Activated CD8-positive, alpha-beta T cell treated with anti-CD3 and anti-CD28 coated beads for 36 hours (primary cell): ENCODE data around the gene PIP5K1C. TPM values are rescaled to one million over a fixed set of nuclear protein-coding genes. Genes with fewer than 3 reads are reported as not detected.

Experiments
- ATAC-seq: fragments of 200-7000 bp; cut with Tn5 transposase; one replicate; pipeline ENCODE4 v1.10.0; 2021; ENCODE audit warnings: mild to moderate bottlenecking, moderate library complexity
- CTCF ChIA-PET: fragments of 350-600 bp; sonication (Branson Sonifier 250); formaldehyde crosslinking; loops from one replicate; lab custom pipeline; 2021; ENCODE audit warnings: antibody characterized with exemption; lab: Charles Lee
- POLR2A ChIA-PET: fragments of 350-600 bp; sonication (Branson Sonifier 250); formaldehyde crosslinking; loops from one replicate; lab custom pipeline; 2021; ENCODE audit warnings: antibody characterized with exemption; lab: Charles Lee
- DNase-seq: peaks from one replicate; pipeline ENCODE4 v3.0.0-alpha.2; 2020
- H3K27ac Mint-ChIP-seq: one replicate; pipeline ENCODE4 v1.8.0; 2021; ENCODE audit warnings: mild to moderate bottlenecking, mixed read lengths
- H3K27me3 Mint-ChIP-seq: one replicate; pipeline ENCODE4 v1.8.0; 2021; ENCODE audit warnings: mixed read lengths
- H3K36me3 Mint-ChIP-seq: one replicate; pipeline ENCODE4 v1.8.0; 2021; ENCODE audit warnings: low read depth, mixed read lengths
- H3K4me1 Mint-ChIP-seq: one replicate; pipeline ENCODE4 v1.8.0; 2021; ENCODE audit warnings: low read depth, mixed read lengths
- H3K4me3 Mint-ChIP-seq: one replicate; pipeline ENCODE4 v1.8.0; 2021; ENCODE audit warnings: mild to moderate bottlenecking, moderate library complexity, mixed read lengths
- H3K9me3 Mint-ChIP-seq: one replicate; pipeline ENCODE4 v1.8.0; 2021; ENCODE audit warnings: mixed read lengths
- intact Hi-C: fragments of 100-400 bp; cut with micrococcal nuclease; formaldehyde crosslinking; loops from one replicate; pipeline ENCODE4 v1.10.0; 2022
- total RNA-seq, 2 experiments: library from RNA; stranded (reverse); gene quantifications; one replicate each; pipeline ENCODE4 v1.2.3, GENCODE V29; 2021
- TF ChIP-seq, protein P1 (sequence below): fragments of 200-600 bp; IDR thresholded peaks from one replicate; pipeline ENCODE4 v1.8.0; 2022; ENCODE audit warnings: antibody characterized with exemption, mild to moderate bottlenecking

PIP5K1C gene
- total RNA-seq, 2 experiments from 2014 or later, result 20.4 to 22.2 TPM

DNA sequence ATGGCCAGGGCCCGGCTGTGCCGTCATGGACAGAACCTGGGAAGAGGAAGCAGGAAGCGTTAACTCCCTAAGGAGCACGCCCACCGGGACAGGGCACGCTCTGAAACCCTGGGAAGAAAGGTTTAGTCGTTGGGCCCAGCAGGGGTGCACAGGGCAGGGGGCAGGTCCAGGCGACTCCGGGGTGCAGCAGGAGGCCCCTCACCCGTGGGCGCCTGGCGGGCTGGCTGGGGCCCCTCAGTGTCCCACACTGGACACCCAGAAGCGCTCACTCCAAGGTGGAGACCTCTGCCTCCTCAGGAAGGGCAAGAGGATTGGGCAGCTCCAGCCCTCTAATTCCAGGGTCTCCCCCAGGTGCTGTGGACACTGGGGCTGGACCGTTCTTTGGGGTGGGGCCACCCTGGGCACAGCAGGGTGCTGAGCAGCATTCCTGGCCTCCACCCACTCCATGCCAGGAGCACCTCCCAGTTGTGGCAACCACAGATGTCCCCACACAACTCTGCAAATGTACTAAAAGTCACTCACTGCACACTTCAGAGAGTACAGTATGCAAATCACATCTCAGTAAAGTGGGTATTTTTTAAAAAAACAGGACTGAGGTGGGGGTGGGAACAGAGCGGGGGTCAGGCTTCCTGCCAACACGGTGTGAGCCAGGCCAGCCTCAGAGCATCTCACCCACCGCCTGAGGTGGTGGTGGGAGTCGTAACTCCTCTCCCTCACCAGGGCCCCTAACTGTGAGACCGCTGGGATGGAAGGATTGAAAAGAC is 35.2 kb downstream of the PIP5K1C start:
- peaks cover 21% of the 10 kb centered on the region for H3K36me3 Mint-ChIP-seq
- no peaks in the 10 kb centered on the region for H3K9me3 Mint-ChIP-seq
- no peak overlapping the region for H3K4me3 Mint-ChIP-seq
- H3K27ac Mint-ChIP-seq, result no peak overlapping the region
- DNase-seq, result no peak
- intact Hi-C loops, result no loop called here
- peaks cover 19% of the 10 kb centered on the region for H3K4me1 Mint-ChIP-seq
- ATAC-seq, result no peak
- CTCF ChIA-PET, result interaction anchor here (0.6 to 2.5 kb wide), 6 partner anchors 8 to 41 kb away, joined by 3 to 18 read pairs (median 4); partner anchors contain the start of gene PIP5K1C
- TF ChIP-seq, protein P1, sequence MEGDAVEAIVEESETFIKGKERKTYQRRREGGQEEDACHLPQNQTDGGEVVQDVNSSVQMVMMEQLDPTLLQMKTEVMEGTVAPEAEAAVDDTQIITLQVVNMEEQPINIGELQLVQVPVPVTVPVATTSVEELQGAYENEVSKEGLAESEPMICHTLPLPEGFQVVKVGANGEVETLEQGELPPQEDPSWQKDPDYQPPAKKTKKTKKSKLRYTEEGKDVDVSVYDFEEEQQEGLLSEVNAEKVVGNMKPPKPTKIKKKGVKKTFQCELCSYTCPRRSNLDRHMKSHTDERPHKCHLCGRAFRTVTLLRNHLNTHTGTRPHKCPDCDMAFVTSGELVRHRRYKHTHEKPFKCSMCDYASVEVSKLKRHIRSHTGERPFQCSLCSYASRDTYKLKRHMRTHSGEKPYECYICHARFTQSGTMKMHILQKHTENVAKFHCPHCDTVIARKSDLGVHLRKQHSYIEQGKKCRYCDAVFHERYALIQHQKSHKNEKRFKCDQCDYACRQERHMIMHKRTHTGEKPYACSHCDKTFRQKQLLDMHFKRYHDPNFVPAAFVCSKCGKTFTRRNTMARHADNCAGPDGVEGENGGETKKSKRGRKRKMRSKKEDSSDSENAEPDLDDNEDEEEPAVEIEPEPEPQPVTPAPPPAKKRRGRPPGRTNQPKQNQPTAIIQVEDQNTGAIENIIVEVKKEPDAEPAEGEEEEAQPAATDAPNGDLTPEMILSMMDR, result no peak
- H3K27me3 Mint-ChIP-seq, result no peaks in the 10 kb centered on the region
- POLR2A ChIA-PET, result no interaction called here

GRCh38 chr19:3663838-3664237 is 36.4 kb downstream of the PIP5K1C start:
- ChIA-PET CTCF (no interaction called here), POLR2A (no interaction called here)
- peaks cover 12% of the 10 kb centered on the region for H3K4me1 Mint-ChIP-seq
- no peaks in the 10 kb centered on the region for H3K9me3 Mint-ChIP-seq
- no peak overlapping the region for H3K4me3 Mint-ChIP-seq
- no peaks in the 10 kb centered on the region for H3K27me3 Mint-ChIP-seq
- TF ChIP-seq, protein P1, result no peak
- H3K36me3 Mint-ChIP-seq, result peaks cover 21% of the 10 kb centered on the region
- intact Hi-C loops, result no loop called here
- H3K27ac Mint-ChIP-seq, result no peak overlapping the region
- ATAC-seq (no peak), DNase-seq (no peak)

- POLR2A ChIA-PET, result interaction anchor here (0.7 to 1.3 kb wide), 3 partner anchors 9 to 208 kb away, joined by 3 to 4 read pairs (median 3); no protein-coding TSS in a partner anchor
Measured at GRCh38 chr19:3661284-3662238, 38.7 kb downstream of the PIP5K1C start.

GRCh38 chr19:3660493-3661219 is 39.6 kb downstream of the PIP5K1C start:
- intact Hi-C loops, result no loop called here
- TF ChIP-seq, protein P1, result no peak
- Mint-ChIP-seq H3K4me3 (no peak overlapping the region), H3K9me3 (no peaks in the 10 kb centered on the region), H3K36me3 (peaks cover 27% of the 10 kb centered on the region), H3K4me1 (no peaks in the 10 kb centered on the region), H3K27ac (no peak overlapping the region), H3K27me3 (no peaks in the 10 kb centered on the region)
- no peak for DNase-seq
- ChIA-PET CTCF (interaction anchor here (1.2 to 1.3 kb wide), 3 partner anchors 35 to 39 kb away, joined by 3 to 6 read pairs (median 4); partner anchors contain the start of gene PIP5K1C), POLR2A (interaction anchor here (0.8 kb wide), 1 partner anchor 10 kb away, joined by 3 read pairs; no protein-coding TSS in a partner anchor)
- ATAC-seq, result no peak

More at GRCh38 chr19:3661284-3662238, 38.7 kb downstream of the PIP5K1C start:
- Mint-ChIP-seq H3K9me3 (no peaks in the 10 kb centered on the region), H3K27ac (no peak overlapping the region), H3K36me3 (peaks cover 31% of the 10 kb centered on the region), H3K4me1 (peaks cover 3% of the 10 kb centered on the region), H3K4me3 (no peak overlapping the region), H3K27me3 (no peaks in the 10 kb centered on the region)
- intact Hi-C loops, result no loop called here
- DNase-seq (no peak), ATAC-seq (no peak)
- CTCF ChIA-PET, result interaction anchor here (0.7 to 1.3 kb wide), 7 partner anchors 29 to 160 kb away, joined by 3 to 4 read pairs (median 3); partner anchors contain the start of genes GIPC3 and PIP5K1C
- TF ChIP-seq, protein P1, result no peak
